Choroid plexus epithelial cell (primary cell): ENCODE results near the gene LCE1F.

Experiments
- DNase-seq: peaks from one replicate; pipeline ENCODE4 v3.0.0-alpha.2; 2010; ENCODE audit warnings: low read depth
- H3K4me3 ChIP-seq: 2 replicates; pipeline ENCODE4 v1.5.1; 2011; ENCODE audit warnings: low read depth, mild to moderate bottlenecking, control low read depth, low read length, moderate library complexity
- TF ChIP-seq, protein P1 (sequence below): conservative IDR thresholded peaks from 2 replicates; pipeline ENCODE4 v1.5.1; 2011; ENCODE audit warnings: low read depth, mild to moderate bottlenecking, control low read depth, inconsistent platforms, low read length, moderate library complexity

The LCE1F gene, protein sequence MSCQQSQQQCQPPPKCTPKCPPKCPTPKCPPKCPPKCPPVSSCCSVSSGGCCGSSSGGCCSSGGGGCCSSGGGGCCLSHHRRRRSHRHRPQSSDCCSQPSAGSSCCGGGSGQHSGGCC

DNA sequence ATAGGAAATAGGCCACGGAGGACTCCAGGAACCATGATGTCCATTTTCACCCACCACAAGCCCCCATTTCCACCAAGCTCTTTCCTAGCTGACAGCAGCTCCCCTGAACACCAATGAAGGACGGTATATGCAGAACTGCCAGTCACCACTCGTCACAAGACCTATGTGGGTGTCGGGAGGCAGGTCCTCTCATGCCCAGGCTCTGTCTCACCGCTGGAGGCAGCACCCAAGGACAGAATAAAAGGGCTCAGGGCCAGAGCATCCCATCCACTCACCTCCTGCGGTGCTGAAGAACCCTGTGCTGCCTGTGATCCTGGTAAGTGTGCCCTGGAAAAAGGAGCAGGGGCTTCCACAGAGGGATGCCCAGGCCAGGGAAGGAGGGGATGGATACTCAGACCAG is at the start of gene LCE1F:
LCE1F (plus strand) TSS at position 266 of the 400 bp plus-strand sequence. CDS start 1,232 bp downstream, outside the sequence.
- TF ChIP-seq, protein P1, sequence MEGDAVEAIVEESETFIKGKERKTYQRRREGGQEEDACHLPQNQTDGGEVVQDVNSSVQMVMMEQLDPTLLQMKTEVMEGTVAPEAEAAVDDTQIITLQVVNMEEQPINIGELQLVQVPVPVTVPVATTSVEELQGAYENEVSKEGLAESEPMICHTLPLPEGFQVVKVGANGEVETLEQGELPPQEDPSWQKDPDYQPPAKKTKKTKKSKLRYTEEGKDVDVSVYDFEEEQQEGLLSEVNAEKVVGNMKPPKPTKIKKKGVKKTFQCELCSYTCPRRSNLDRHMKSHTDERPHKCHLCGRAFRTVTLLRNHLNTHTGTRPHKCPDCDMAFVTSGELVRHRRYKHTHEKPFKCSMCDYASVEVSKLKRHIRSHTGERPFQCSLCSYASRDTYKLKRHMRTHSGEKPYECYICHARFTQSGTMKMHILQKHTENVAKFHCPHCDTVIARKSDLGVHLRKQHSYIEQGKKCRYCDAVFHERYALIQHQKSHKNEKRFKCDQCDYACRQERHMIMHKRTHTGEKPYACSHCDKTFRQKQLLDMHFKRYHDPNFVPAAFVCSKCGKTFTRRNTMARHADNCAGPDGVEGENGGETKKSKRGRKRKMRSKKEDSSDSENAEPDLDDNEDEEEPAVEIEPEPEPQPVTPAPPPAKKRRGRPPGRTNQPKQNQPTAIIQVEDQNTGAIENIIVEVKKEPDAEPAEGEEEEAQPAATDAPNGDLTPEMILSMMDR, result no peak
- no peak within 1 kb of the TSS for H3K4me3 ChIP-seq
- no peak for DNase-seq

DNA sequence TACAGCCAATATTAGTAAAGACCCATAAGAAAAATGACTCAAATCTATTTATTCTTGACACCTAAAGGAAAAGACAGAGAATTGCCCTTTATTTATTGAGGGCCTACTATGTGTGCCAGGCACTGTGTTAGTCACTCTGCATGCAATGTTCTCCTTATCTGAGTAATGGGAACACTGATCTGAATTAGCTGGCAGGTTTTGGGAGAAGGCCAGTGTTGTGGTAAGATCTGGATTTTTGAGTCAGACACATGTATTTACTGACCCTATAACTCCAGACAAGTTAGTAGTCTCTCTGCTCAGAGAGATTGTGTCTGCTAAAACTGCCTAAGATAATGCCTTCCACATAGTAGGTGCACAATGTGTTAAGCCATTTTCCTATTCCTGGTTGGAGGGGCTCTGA is 49.7 kb upstream of the LCE1F start:
- H3K4me3 ChIP-seq, result no peak overlapping the region
- DNase-seq, result no peak
- TF ChIP-seq, protein P1, result no peak

DNA sequence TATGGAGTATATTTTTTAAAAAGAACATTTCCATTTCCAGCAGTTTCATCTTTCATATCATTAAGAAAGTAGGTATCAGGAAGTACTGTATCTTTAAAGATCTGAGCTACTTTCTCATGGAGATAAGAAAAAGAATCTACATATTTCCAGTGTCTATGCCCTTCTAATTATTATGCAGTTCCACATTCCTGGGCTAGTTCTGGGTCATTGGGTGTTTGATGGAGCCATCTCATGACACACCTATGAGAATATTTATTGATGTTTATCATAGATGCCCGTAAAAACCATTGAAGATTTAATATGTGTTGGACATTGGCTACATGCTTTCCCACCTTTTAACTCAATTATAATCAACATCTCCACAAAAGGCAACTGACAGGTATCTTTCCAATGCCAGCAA is 46.0 kb upstream of the LCE1F start:
- H3K4me3 ChIP-seq, result no peak overlapping the region
- TF ChIP-seq, protein P1, result no peak
- no peak for DNase-seq

DNA sequence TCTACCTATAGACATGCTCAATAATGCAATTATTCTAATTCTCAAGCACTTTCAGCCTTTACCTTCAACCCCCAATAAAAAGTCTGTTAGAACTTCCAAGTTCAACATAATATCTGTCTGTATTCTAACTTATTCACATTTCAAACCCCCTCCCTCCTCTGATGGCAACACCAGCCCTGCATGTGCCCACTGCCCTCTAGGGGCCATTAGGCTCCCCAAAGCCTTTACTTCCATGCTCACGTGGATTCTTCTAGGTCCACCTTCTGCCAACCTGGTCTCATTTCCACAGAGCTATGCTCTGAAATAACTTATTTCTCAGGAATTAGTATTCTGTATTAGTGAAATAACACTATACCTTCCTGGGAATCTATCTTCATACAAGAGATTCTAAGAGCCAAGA is 39.3 kb upstream of the LCE1F start:
- TF ChIP-seq, protein P1, result no peak
- no peak for DNase-seq
- no peak overlapping the region for H3K4me3 ChIP-seq

DNA sequence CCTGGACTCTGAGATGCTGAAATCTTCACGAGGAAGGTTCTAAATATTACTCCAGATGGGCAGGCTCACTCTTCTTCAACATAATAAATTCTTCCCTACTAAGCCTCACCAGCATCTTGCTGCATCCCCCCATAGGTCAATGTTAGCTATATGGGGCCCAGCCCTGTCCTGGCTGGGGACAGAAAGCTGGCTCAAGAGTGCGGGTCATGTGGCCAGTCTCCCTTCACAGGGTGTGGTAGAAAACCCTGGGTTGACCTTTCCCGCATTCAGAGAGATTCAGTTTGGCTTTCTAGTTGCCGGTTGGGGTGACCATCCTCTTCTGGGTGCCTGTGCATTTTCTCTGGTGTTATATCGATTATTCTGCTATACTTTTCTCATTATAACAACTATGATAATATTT is 36.9 kb upstream of the LCE1F start:
- no peak for DNase-seq
- no peak overlapping the region for H3K4me3 ChIP-seq
- TF ChIP-seq, protein P1, result no peak

DNA sequence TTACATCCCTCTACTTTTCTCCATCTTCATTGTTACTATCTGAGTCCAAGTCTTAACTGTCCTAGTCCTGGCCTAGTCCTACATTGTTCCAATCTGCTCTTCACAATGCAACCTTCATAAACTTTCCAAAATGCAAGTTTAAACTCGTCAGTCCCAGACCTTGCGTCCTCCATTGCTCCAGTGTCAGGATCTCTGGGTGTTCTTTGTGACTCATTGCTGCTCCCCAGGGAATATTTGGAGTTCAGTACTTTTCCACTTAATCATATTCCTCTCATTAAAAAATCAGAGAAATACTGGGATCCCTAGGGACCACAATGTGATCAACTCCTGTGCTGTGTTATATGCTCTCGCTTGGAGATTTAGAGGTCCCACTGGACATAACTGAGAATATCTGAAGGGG is 35.1 kb upstream of the LCE1F start:
- TF ChIP-seq, protein P1, result no peak
- DNase-seq, result no peak

DNA sequence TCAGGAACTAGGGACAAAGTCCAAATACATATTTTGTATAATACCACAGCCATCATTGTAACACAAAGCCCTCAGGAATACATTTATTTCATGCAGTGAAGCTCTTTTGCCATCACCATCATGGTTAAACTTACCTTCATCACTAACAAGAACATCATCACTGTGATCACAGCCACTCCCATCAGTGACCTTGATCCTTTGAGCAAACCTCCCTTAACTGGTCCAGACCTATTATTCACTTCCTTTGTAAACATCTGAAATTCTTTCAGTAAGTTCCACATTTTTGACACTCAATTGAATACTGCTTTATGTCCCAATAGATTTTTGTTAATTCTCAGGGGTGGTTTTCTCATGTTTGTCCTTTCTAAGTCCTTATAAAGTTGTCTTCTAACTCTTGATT is 33.3 kb upstream of the LCE1F start:
- H3K4me3 ChIP-seq, result no peak overlapping the region
- no peak for DNase-seq
- TF ChIP-seq, protein P1, result no peak

More for the DNA sequence above, 35.1 kb upstream of the LCE1F start:
- no peak overlapping the region for H3K4me3 ChIP-seq
